ENCODE results near the gene N4BP2.
A peak's percentile ranks its signal among the peaks of the same experiment; 100 is the strongest.
"Not testable (repeated sequence)": the region's sequence is repeated elsewhere in the genome, so short reads cannot be mapped to it uniquely, and the experiment has no call there.

The N4BP2 gene

GRCh38 chr4:40056716-40057585 lies at the start of gene N4BP2:
N4BP2 (plus strand) TSS chr4:40056850; CDS start chr4:40097341, 40,491 bp downstream.
- ChIA-PET POLR2A (no interaction called here), CTCF (interaction anchor here (1.0 to 3.1 kb wide), 18 partner anchors 10 to 785 kb away, joined by 3 to 17 read pairs (median 4); no protein-coding TSS in a partner anchor)
- peak; percentile 84 for TF ChIP-seq CTCF (IDR thresholded peaks at IDR 0.05; ENCODE audit: control extremely low read depth, extremely low read depth, low read depth, missing control alignments)
- DNase-seq (ENCODE audit: extremely low spot score) = peak; percentile 82

- TF ChIP-seq CTCF (IDR thresholded peaks at IDR 0.05; ENCODE audit: control extremely low read depth, extremely low read depth, low read depth, missing control alignments) = no peak
- POLR2A ChIA-PET = no interaction called here
- CTCF ChIA-PET = no interaction called here
- no peak for DNase-seq (ENCODE audit: extremely low spot score)
Measured at GRCh38 chr4:40016007-40016406, 40.6 kb upstream of the N4BP2 start.

GRCh38 chr4:40020221-40020620 lies 36.4 kb upstream of the N4BP2 start:
- POLR2A ChIA-PET = no interaction called here
- no peak for TF ChIP-seq CTCF (IDR thresholded peaks at IDR 0.05; ENCODE audit: control extremely low read depth, extremely low read depth, low read depth, missing control alignments)
- no peak for DNase-seq (ENCODE audit: extremely low spot score)
- CTCF ChIA-PET = interaction anchor here (0.8 to 0.9 kb wide), 2 partner anchors 11 to 22 kb away, joined by 3 read pairs; no protein-coding TSS in a partner anchor

GRCh38 chr4:40021116-40021515 lies 35.5 kb upstream of the N4BP2 start:
- POLR2A ChIA-PET; DNase-seq (ENCODE audit: extremely low spot score): not testable (repeated sequence)
- CTCF ChIA-PET = interaction anchor here (0.9 to 1.3 kb wide), 3 partner anchors 10 to 35 kb away, joined by 3 read pairs; no protein-coding TSS in a partner anchor

GRCh38 chr4:40024049-40024448 lies 32.6 kb upstream of the N4BP2 start:
- POLR2A ChIA-PET; DNase-seq (ENCODE audit: extremely low spot score): not testable (repeated sequence)
- CTCF ChIA-PET = interaction anchor here (0.8 to 1.6 kb wide), 2 partner anchors 11 kb away, joined by 3 read pairs; no protein-coding TSS in a partner anchor

GRCh38 chr4:40032785-40033184 lies 23.9 kb upstream of the N4BP2 start:
- CTCF ChIA-PET = interaction anchor here (1.4 kb wide), 1 partner anchor 11 kb away, joined by 3 read pairs; no protein-coding TSS in a partner anchor
- no peak for TF ChIP-seq CTCF (IDR thresholded peaks at IDR 0.05; ENCODE audit: control extremely low read depth, extremely low read depth, low read depth, missing control alignments)
- no peak for DNase-seq (ENCODE audit: extremely low spot score)
- POLR2A ChIA-PET = no interaction called here

GRCh38 chr4:40033613-40034012 lies 23.0 kb upstream of the N4BP2 start:
- TF ChIP-seq CTCF (IDR thresholded peaks at IDR 0.05; ENCODE audit: control extremely low read depth, extremely low read depth, low read depth, missing control alignments) = no peak
- POLR2A ChIA-PET = no interaction called here
- CTCF ChIA-PET = interaction anchor here (1.0 to 1.4 kb wide), 2 partner anchors 12 kb away, joined by 3 read pairs; no protein-coding TSS in a partner anchor
- DNase-seq (ENCODE audit: extremely low spot score) = no peak

All from GM10248 (cell line).